ENCODE measurements around the gene NPB.

NPB gene

DNA sequence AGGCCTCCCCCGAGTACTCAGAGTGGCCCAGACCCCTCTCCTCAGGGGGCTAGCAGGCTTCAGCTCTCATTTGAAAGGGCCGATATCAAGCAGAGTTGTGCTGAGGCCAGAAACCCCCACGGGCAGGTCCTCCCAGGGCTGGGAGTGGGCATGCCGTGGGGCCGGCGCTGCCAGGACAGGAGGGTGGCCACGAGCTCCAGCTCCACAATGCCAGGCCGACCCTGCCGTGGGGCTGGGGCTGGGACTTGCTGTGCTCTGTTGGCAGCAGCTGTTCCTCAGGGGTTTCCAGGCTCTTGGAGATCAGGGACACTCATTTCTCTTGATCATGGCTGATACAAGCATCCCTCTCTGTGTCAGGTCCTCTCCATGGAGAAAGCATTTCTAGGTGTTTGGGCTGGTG, 3.2 kb upstream of the NPB start:
- DNase-seq (ENCODE audit: low read depth), result no peak

DNA sequence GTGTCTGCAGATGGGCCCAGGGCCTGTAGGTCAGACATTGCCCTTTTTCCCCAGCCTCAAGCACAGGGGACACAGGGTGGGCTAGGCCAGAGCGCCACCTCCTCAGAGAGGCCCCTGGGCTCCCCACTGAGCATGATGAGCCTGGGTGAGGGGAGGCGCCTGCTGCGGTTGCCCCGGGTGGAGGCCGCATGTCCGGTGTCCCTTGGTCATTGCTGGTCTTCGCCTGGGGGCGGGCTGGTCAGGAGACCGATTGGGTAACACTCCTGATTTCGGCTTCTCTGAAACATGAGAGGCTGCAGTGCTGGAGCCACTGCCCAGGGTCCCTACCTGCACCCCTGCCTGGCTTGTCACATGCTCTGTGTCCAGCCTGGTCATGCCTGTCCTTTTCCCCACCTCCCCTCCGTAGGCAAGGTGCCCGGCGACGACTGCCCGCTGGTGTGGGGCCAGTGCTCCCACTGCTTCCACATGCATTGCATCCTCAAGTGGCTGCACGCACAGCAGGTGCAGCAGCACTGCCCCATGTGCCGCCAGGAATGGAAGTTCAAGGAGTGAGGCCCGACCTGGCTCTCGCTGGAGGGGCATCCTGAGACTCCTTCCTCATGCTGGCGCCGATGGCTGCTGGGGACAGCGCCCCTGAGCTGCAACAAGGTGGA, 2.4 kb upstream of the NPB start:
- no peak for DNase-seq (ENCODE audit: low read depth)

DNA sequence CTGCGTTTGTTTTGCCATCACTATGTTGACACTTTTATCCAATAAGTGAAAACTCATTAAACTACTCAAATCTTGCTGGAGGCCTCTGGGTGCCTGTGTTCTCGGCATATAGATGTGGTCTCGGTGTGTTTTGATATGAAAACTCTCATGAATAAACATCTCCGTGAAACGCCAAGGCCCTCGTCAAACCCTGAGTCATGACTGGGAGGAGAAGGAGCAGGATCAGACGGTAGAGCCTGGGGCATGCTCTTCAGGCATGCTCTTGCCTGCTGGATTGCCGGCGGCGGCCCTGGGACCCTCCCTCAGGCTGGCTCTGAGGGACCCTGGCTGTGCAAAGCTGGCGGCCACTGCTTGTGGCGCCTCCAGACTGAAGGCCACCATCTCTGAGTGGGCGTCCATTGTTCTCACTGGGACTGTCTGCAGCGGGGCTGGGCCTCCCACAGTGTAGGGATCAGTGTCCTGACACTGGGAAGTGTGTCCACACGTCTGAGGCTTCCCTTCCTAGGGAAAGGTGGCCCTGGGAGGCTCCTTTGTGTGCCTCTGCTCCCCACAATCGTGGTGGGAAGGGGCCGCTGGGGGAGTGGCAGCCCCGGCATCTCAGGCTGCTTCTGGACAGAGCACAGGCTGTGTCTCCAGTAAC, 1.7 kb upstream of the NPB start:
- DNase-seq (ENCODE audit: low read depth), result no peak

DNA sequence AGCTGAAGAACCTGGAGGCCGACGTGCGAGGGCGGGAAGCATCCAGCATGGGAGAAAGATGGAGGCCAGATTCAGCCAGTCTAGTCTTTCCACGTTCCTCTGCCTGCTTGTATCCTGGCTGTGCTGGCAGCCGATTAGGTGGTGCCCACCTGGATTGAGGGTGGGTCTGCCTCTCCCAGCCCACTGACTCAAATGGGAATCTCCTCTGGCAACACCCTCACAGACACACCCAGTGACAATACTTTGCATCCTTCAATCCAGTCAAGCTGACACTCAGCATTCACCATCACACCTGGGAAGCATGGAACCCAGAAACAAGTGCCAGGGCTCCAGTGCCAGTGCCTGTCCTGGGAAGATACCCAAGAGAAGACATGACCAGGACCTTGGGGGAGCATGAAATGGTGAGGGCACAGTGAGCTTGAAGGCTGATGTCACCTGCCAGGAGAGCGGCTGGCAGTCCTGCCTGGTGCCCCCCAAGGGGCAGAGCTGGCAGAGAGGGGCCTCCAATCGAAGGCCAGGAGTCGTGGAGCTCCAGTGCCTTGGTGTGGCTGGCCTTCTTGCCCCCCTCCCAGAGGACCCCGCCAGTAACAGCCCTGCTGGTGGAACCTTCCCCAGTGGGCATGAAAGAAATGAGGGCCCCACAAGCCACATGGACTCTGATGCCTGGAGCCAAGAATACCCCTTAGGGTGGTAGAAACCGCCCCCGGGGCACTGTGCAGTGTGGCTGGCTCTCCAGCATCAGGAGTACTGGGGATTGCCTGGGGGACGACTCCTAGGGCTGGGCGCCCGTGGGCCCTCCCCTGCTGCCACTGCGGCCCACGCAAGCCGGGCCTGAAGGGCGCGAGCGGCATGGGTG, 643 bp upstream of the NPB start:
- DNase-seq (ENCODE audit: low read depth), result no peak

DNA sequence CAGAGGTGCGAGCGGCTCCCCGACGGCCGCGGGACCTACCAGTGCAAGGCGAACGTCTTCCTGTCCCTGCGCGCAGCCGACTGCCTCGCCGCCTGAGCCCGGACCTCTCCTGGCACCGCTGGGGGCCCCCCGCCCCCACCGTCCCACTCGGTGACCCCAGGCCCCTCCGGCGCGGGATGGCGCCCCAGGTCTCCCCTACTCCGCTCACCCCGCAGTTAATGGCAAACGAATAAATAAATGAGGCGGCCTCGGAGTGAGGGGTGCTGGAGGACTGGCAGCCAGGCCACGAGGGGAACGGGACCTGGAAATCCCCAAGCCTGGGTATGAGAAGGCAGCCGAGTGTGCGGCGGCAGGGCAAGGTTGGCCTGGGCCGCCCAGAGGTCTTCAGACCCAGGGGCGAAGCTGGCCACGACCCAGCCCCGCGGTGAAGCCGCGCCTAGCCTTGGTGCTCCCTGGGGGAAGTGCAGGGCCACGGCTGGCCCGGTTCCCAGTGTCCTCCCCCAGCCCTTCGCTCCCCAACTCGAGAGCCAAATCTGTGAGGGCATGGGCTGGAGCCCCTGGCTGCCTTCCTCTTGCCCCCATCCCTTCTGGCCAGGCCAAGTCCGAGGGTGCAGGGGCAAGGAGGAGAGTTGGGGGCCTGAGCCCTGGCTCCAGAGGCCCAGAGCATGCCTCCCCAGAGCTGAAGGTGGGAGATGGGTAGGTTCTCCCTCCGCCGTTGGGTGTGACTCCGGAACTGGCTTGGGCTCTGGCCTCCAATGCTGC, 796 bp downstream of the NPB start:
- DNase-seq (ENCODE audit: low read depth), result no peak

DNA sequence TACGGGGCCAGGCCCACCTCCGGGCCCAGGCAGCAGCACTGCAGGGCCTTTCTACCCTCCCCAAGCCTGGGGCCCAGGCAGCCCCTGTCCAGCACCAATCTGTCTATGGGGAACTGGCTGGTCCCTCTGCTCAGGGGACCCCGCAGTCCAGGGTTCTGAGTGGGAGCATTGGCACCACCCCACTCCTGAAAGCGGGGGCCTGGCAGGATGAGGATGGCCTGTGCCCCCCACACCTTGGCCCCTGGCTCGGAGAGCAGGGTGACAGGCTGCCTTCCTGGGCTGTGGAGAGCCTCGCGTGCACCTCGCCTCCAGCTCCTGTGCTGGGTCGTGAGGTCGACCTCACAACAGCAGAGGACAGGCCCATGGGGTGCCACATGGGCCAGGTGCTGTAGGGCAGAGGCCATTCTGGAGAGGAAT, 1.4 kb downstream of the NPB start:
- no peak for DNase-seq (ENCODE audit: low read depth)

DNA sequence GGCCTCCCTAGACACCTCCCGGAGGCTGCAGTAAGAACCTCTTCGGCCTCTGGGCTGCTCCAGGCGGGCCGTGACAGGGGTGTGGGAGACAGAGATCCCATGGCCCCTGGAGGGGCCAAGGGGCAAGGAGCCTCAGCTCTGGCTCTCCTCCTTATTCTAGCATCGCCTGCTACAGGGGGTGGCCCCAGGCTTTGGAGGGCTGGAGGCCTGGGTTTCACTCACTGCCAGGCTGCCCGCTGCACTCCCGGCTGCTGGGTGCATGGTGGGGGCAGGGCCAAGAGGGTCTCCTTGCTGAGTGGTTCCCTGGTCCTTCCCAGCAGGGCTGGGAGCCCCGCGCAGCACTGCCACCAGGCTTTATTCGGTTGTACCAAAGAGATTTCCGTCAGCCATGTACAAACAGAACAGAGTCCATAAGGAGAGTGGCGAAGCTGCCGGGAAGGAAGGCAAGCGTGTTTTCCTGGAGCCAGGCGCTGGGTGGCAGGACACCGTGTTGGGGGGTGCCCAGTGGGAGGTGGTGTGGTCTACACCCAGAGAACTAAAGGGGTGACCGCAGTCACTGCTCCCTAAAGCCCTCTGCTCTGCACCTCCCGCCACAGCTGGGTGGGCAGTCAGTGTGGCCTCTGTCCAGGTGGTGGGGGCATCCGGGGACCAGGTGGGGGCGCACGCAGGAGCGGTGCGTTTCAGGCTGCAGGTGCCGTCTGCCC, 2.0 kb downstream of the NPB start:
- no peak for DNase-seq (ENCODE audit: low read depth)

DNA sequence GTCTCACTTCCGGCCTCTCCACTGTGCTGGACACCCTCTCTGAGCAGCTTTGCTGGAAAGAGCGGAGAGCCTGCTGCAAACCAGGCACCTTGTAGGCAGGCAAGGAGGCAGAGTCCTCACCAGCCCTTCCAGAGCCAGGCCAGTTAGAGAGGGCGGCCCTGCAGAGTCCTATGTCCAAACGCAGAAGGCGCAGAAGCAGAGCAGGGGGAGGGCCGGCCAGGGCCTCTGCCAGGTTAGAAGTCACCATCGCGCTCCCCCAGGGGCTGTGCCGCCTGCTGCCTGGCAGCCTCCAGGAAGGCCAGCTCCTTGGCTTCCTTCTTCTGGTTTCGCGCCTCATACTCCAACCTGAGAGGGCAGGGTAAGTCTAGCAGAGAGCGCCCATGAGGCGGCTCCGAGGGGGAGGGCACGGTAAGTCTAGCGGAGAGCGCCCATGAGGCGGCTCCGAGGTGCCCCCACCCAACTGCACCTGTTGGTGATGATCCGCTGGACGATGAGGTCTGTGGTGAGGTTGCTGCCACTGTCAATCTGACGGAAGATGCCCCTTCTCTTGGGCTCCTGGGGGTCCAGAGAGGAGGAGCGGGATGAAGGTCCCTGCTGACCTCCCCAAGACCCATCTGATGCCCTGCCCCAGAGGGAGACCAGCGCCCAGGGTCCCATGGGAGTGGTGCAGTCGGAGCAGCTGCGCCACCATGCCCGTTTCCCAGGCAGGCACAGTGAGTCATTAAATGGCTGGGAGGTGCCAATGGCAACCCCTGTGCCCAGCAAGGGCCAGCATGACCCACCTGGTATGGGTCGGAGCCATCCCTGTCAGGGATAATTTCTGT, 2.8 kb downstream of the NPB start:
- DNase-seq (ENCODE audit: low read depth), result no peak

DNA sequence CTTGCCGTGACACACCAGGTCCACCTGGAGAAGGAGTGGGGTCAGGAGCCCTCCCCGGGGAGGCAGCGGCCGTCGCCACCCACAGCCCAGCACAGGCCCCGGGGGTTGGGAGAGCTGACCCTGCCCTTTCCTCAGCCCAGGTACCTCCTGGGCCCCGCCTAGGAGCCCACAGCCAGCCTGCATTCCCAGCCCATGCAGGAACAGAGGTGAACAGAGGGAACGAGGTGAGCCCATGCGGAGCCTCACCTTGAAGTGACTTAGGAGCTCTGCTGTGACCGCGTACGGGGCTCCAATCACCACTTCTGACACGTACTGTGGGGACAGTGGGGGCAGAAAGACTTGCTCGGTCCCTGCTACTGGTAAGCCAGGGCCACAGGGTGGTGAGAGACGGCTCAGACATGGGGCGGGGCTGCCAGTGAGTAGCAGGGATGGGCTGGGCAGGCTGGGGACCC, 3.4 kb downstream of the NPB start:
- no peak for DNase-seq (ENCODE audit: low read depth)

DNA sequence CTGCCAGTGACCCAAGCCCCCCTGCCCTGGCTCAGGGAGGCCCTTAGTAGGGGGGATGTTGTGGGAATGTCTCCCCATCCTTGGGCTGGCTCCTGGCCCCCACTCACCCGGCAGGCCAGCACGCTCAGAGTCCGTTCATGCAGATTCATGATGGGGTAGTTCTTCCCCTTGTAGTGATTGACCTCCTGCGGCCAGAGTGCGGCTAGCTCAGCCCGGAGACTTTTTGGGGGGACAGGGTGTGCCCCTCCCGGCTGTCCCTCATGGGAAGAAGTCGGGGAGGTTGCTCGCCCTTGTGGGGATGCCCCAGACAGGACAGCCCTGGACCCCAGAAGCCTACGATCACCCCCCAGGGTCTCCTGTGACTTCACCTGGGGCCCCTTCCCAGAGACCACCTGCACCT, 4.0 kb downstream of the NPB start:
- no peak for DNase-seq (ENCODE audit: low read depth)

DNA sequence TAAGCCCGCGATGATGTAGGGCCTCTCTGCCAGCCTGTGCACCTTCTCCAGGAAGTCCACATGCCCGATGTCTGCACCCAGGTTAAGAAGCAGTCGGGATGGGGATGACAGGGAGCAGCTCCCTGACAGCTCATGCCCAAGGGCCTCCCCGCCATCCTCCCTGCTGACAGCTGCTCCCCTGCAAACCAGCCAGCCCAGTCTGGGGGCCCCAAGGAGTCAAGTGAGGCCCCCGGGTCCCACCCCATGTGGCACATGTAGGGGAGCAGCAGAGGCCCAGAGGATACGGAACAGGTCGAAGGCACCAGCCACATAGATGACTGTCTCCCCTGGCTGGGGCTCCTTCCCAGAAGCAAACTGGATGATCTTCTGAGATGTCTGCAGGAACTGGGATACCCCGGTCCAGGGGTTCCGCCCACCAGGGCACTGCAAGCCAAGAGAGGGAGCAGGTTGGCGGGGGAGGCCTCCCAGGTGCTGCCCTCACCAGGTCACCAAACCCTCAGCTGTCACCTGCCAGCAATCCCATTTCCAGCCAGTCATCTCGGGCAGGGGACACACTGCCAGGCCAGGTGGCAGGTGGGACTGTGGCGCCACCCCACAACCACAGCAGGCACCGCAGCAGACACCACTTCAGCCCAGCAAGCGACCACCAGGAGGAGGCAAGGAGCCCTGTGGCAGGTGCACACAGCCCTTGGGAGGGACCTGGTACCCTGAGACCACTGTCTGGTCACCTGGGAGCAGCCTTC, 4.6 kb downstream of the NPB start:
- DNase-seq (ENCODE audit: low read depth), result no peak

DNA sequence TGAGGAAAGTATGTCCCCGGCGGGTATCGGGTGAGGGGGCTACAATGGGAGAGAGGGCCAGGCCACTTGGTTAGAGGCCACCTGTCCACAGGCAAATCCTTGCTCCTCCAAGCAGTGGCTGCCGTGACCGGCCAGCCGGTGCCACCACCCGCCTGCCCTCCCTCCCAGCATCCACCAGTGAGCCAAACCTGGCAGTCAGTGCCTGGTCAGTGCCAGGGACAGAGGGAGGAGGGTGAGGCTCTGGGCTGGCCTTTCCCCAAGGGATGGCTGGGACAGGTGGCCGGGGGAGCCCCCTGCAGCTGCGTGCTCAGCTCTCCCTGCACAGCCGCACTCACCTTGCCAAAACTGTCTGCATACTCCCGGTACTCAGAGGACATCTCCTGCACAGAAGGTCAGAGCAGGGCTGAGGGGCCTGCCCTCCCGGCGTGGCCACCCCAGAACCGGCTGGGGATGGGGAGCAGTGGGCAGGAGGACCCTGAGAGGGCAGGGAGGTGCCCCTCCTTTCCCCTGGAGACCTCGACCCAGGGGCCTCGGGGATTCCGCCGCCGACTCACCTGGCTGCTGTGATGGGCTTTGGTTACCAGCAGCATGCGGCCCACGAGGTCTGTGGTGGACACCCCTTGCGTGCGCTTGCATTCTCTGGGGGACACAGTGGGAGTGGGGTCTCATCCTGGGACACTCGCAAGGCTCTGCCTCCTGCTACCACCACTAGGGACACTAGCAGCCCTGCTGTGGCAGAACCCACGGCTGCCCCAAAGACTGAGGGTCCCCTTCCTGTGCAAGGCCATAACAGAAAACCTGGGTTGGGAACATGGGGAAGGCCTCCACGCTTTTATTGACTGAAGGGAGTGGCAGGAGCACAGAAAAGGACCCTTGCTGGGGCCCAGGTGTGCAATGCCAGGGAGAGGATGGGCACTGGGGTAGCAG, 5.4 kb downstream of the NPB start:
- no peak for DNase-seq (ENCODE audit: low read depth)

DNA sequence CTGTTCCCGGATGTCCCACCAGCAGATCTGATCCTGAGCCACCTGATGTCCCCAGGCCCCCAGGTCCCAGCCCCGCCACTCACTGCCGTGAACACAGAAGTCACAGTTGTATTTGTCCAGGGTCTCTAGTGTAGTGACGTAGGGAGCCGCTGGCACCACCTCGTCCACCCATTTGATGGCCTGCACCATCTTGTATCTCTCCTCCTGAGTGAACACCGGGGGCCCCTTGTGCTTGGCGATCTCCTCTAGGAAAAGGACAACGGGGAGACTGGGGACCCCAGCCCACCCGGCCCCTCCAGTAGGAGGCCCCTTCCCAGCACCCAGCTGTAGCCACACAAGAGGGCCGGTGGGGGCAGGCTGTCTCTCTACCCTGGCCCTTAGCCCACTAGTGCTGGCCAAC, 6.8 kb downstream of the NPB start:
- DNase-seq (ENCODE audit: low read depth), result no peak

DNA sequence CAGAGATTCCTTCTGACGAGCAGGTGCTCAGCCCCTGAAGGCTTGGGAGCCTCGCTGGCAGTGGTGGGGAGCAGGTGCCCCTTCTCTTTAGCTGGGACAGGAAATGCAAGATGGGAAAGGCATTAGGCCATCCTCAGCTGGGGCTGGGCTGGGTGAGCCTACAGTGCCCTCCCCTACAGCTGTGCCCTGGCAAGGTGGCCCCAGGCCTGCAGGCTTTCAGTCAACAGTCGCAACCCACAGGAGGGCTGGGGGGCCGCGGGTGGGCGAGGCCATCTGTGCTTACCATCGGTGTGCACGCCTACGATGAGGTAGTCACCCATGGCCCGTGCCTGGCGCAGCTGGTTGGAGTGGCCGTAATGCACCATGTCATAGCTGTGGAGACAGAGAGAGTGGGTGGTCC, 7.2 kb downstream of the NPB start:
- DNase-seq (ENCODE audit: low read depth), result no peak

DNA sequence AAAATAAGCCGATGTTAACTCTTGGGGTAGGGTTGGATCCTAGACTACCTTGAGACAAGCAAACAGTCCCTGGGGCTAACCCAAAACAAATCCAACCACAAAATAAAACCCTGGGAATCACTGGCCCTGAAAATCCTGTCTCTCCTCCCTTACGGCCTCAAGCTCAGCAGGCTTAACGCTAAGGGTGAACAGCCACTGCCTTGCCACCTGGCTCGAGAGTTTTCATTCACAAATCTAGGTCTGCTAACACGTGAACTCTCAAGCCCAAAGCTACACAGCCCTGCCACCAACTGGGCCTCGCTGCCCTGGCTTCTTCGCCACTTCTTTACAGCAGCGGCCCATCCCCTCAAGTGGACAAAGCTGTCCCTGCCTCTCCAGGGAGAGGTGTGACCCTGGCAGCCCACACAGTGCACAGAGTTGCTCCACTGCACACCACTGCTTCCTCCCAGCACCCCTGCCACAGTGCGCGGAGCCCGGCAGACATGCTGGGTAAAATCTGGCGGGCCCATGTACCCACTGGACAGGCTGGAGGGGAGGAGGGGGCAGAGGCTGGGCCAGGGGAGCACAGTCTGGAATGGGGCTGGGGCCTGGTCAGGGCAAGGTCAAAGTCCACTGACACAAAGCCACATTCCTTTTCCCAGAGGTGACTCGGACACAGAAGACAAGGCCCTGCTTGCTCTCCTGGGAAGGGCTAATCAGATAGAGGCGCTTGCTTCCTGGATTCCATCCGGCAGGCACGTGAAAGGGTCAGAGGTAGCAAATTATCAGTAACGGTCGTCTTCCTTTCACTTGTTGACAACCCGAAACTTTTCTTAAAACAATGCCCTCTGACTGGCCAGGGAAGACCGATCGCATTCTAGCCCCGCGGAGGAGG, 8.2 kb downstream of the NPB start:
- DNase-seq (ENCODE audit: low read depth), result no peak

DNA sequence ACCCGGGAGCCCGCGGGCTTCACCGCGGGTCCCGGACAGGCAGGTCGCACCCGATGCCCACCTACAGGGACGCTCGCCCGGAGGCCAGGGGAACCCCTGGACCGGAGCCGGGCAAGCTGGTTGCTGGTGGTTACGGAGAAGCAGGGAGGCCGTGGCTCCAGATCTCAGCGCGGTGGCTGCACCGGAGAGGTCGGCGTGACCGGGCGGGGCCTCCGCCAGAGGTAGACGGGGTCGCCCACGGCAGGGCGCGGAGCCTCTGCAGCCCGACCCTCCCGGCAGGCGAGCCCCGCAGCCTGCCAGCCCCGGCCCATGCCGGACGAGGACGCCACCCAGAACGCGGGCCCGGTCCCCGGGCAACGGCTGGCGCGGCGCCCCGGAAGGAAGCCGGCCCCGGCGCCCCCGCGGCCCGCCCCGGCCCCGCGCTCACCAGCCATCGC, 8.8 kb downstream of the NPB start:
- no peak for DNase-seq (ENCODE audit: low read depth)

DNA sequence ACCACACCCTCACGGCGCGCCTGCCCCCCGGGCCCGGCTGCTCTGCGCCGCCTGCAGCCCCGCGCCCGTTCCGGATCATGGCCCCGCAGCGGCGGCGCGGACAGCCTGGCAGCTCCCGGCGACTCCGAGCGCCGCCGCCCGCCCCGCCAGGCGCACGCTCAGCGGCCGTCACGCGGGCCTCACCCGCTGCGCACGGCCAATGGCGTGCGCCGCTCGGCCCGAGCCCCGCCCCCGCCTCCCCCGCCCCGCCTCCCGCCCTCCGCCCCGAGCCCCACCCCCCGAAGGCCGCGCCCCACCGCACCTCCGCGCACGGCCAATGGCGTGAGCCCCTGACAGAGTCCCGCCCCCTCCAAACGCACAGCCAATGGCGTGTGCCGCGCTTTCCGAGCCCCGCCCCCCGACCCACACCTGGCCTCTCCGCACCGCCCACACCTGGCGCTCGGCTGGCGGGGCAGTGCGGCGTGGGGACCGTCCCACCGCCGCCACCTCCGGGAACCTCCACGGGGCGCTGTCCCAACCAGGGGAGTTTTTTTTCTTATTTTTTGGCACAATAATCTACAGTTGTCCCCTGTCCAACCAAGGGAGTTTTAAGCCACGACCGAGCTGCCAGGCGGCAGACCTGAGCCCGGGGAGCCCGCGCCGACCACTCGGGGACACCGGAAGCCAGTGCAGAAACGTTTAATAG, 9.4 kb downstream of the NPB start, which contains the start of gene PCYT2:
PCYT2 (minus strand) TSS at position 123 of the 685 bp plus-strand sequence; CDS start at position 79, 44 bp downstream.
- peak; percentile 86 for DNase-seq (ENCODE audit: low read depth)

All from stimulated activated CD8-positive, alpha-beta memory T cell treated with anti-CD3 and anti-CD28 coated beads, Interleukin-12 subunit alpha, Interleukin-12 subunit beta, amount 100 ng/mL, for 4 hours (primary cell).